Panc1 (cell line): ENCODE results near the gene SAMD9L. TPM values are rescaled to one million over a fixed set of nuclear protein-coding genes. Genes with fewer than 3 reads are reported as not detected.

ENCODE experiments used
- ATAC-seq: fragments of 200-7000 bp; cut with Tn5 transposase; 2 replicates; pipeline ENCODE4 v1.9.1; 2020; ENCODE audit warnings: mild to moderate bottlenecking, moderate library complexity
- BruUV-seq: library from RNA; stranded (reverse); fragments of 400-500 nt; replicated peaks from 2 replicates; lab custom pipeline; 2021; lab: Mats Ljungman, UMichigan
- CTCF ChIA-PET: fragments of 300-600 bp; sonication (Branson Sonifier 250); formaldehyde crosslinking; loops from one replicate; lab custom pipeline; 2022; ENCODE audit warnings: antibody characterized with exemption; lab: Charles Lee
- POLR2A ChIA-PET: fragments of 300-600 bp; sonication (Branson Sonifier 250); formaldehyde crosslinking; loops from one replicate; lab custom pipeline; 2022; ENCODE audit warnings: antibody characterized with exemption; lab: Charles Lee
- DNase-seq: peaks from one replicate; pipeline ENCODE4 v3.0.0-alpha.2; 2010; ENCODE audit warnings: low read depth, low spot score
- H3K27ac ChIP-seq: 2 replicates; pipeline ENCODE4 v1.5.1; 2011; ENCODE audit warnings: mild to moderate bottlenecking, low read length, inconsistent platforms
- H3K27me3 ChIP-seq: fragments of 200-500 bp; sonication (Bioruptor generic); 2 replicates; pipeline ENCODE4 v1.6.0; 2014; ENCODE audit warnings: low read length, inconsistent platforms; ENCODE audit not compliant: control insufficient read depth, insufficient read depth
- H3K36me3 ChIP-seq: fragments of 200-500 bp; sonication (Bioruptor generic); 2 replicates; pipeline ENCODE4 v1.5.1; 2014; ENCODE audit warnings: inconsistent platforms, mild to moderate bottlenecking, low read length, moderate library complexity; ENCODE audit not compliant: control insufficient read depth, insufficient read depth
- H3K4me1 ChIP-seq: 2 replicates; pipeline ENCODE4 v1.5.1; 2011; ENCODE audit warnings: inconsistent platforms, mild to moderate bottlenecking, low read length, moderate library complexity; ENCODE audit not compliant: control insufficient read depth, insufficient read depth
- H3K4me3 ChIP-seq, 2 experiments: 2 replicates each; pipeline ENCODE4 v1.5.1; 2011 to 2012; ENCODE audit warnings: low read depth in 2 of 2, low read length in 2 of 2, mild to moderate bottlenecking in 2 of 2, inconsistent platforms in 1 of 2, moderate library complexity in 1 of 2
- H3K9me3 ChIP-seq: fragments of 200-500 bp; sonication (Bioruptor generic); 2 replicates; pipeline ENCODE4 v1.5.1; 2014; ENCODE audit warnings: low read depth, mild to moderate bottlenecking, inconsistent platforms, low read length, moderate library complexity; ENCODE audit not compliant: control insufficient read depth, insufficient read depth
- POLR2AphosphoS5 ChIP-seq: IDR thresholded peaks from 2 replicates; pipeline ENCODE4 v1.6.1; 2012; ENCODE audit warnings: mild to moderate bottlenecking, low read depth, low read length, moderate library complexity
- SIN3A ChIP-seq: IDR thresholded peaks from 2 replicates; pipeline ENCODE4 v1.6.1; 2012; ENCODE audit warnings: low read depth, mild to moderate bottlenecking, low read length, moderate library complexity, borderline replicate concordance; ENCODE audit not compliant: insufficient read depth
- TCF7L2 ChIP-seq: IDR thresholded peaks from 2 replicates; pipeline ENCODE4 v1.6.1; 2011; ENCODE audit warnings: mild to moderate bottlenecking, low read depth, low read length, inconsistent platforms
- in situ Hi-C: cut with HindIII; loops from 2 replicates; pipeline ENCODE4 v1.10.0; 2016; ENCODE audit warnings: low sequenced_read_pairs, low pct_unique_long_range_greater_than_20kb
- intact Hi-C: fragments of 100-400 bp; cut with micrococcal nuclease; formaldehyde crosslinking; loops from one replicate; pipeline ENCODE4 v1.10.0; 2022; ENCODE audit not compliant: unreplicated experiment
- total RNA-seq: library from RNA; stranded (reverse); gene quantifications from one replicate; pipeline ENCODE4 v1.2.1, GENCODE V29; 2021; ENCODE audit not compliant: unreplicated experiment
- TF ChIP-seq, protein P1 (sequence below), 2 experiments: IDR thresholded peaks; 2 replicates each; pipeline ENCODE4 v1.6.1; 2011 to 2012; ENCODE audit warnings: low read depth in 2 of 2, control low read depth in 1 of 2, low read length in 1 of 2, mild to moderate bottlenecking in 1 of 2, moderate library complexity in 1 of 2; ENCODE audit not compliant: insufficient read depth in 1 of 2
- TF ChIP-seq, protein P2 (sequence below): fragments of 450-650 bp; IDR thresholded peaks from 2 replicates; pipeline ENCODE4 v1.5.1; 2017; ENCODE audit warnings: mild to moderate bottlenecking

SAMD9L gene
- total RNA-seq, 1 experiment from 2014 or later: 1.3 TPM

DNA sequence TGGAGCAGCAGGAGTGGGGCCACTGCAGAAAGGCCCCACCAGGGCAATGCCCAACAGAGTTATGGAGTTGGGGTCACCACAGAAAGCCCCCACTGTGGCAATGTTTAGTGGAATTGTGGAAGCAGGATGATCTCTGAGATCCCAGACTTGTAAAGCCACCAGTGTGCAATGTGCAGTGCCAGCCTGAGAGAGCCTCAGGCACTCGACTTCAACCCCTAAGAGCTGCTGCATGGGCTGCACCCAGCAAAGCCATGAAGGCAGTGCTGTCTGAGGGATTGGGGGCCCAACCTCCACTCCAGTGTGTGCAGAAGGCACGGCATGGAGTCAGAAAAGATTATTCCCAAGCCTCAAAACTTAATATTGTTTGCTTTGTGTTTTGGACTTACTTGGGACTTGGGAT lies 50.8 kb downstream of the SAMD9L start:
- ATAC-seq (no peak), DNase-seq (no peak)
- Histone ChIP-seq H3K27me3 (peaks cover 5% of the 10 kb centered on the region; the same call in 1 of the 2 replicates), H3K36me3 (no peaks in the 10 kb centered on the region), H3K4me3 (no peak overlapping the region), H3K4me1 (no peaks in the 10 kb centered on the region), H3K27ac (no peak overlapping the region), H3K9me3 (no peaks in the 10 kb centered on the region)
- in situ Hi-C loops: no loop called here
- CTCF ChIA-PET: no interaction called here
- TF ChIP-seq POLR2AphosphoS5 (no peak), TCF7L2 (no peak), SIN3A (no peak)
- TF ChIP-seq, protein P1, sequence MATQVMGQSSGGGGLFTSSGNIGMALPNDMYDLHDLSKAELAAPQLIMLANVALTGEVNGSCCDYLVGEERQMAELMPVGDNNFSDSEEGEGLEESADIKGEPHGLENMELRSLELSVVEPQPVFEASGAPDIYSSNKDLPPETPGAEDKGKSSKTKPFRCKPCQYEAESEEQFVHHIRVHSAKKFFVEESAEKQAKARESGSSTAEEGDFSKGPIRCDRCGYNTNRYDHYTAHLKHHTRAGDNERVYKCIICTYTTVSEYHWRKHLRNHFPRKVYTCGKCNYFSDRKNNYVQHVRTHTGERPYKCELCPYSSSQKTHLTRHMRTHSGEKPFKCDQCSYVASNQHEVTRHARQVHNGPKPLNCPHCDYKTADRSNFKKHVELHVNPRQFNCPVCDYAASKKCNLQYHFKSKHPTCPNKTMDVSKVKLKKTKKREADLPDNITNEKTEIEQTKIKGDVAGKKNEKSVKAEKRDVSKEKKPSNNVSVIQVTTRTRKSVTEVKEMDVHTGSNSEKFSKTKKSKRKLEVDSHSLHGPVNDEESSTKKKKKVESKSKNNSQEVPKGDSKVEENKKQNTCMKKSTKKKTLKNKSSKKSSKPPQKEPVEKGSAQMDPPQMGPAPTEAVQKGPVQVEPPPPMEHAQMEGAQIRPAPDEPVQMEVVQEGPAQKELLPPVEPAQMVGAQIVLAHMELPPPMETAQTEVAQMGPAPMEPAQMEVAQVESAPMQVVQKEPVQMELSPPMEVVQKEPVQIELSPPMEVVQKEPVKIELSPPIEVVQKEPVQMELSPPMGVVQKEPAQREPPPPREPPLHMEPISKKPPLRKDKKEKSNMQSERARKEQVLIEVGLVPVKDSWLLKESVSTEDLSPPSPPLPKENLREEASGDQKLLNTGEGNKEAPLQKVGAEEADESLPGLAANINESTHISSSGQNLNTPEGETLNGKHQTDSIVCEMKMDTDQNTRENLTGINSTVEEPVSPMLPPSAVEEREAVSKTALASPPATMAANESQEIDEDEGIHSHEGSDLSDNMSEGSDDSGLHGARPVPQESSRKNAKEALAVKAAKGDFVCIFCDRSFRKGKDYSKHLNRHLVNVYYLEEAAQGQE (IDR thresholded peaks at IDR 0.05; ENCODE audit: insufficient read depth in 1 of 2, low read depth in 2 of 2, low read length in 1 of 2): no peak
- TF ChIP-seq, protein P2, sequence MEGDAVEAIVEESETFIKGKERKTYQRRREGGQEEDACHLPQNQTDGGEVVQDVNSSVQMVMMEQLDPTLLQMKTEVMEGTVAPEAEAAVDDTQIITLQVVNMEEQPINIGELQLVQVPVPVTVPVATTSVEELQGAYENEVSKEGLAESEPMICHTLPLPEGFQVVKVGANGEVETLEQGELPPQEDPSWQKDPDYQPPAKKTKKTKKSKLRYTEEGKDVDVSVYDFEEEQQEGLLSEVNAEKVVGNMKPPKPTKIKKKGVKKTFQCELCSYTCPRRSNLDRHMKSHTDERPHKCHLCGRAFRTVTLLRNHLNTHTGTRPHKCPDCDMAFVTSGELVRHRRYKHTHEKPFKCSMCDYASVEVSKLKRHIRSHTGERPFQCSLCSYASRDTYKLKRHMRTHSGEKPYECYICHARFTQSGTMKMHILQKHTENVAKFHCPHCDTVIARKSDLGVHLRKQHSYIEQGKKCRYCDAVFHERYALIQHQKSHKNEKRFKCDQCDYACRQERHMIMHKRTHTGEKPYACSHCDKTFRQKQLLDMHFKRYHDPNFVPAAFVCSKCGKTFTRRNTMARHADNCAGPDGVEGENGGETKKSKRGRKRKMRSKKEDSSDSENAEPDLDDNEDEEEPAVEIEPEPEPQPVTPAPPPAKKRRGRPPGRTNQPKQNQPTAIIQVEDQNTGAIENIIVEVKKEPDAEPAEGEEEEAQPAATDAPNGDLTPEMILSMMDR: no peak
- POLR2A ChIA-PET: no interaction called here
- intact Hi-C loops: no loop called here
- BruUV-seq: no TSS peak

DNA sequence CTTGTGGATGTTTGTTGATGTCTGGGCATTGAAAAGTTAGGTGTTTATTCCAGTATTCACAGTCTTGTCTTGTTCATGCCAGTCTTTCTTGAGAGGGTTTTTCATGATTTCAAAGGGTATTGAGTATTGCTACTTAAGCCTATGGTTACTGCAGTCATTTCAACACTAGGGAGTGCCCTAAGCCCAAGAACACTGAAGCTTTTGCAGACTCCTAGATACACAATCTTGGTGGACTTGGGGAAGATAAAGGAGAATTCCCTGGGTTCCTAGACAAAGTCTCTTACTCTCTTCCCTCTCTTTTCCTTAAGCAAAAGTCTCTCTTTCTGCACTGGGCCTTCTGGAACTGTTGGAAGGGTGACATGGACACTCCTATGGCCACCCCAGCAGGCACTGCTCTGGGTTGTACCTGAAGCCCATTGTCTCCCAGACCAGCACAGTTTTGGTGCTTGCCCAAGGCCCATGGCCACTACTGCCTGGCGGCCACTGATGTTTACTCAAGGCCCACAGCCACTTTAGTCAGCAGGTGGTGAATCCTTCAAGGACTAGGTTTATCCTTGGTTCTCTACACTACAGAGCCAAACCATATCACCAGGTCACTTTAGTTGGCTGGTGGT lies 55.3 kb downstream of the SAMD9L start:
- ATAC-seq (peak; percentile 84), DNase-seq (peak; percentile 25)
- Histone ChIP-seq H3K27me3 (peaks cover 3% of the 10 kb centered on the region; the same call in 1 of the 2 replicates), H3K4me1 (no peaks in the 10 kb centered on the region), H3K36me3 (no peaks in the 10 kb centered on the region), H3K4me3 (no peak overlapping the region), H3K27ac (no peak overlapping the region), H3K9me3 (no peaks in the 10 kb centered on the region)
- in situ Hi-C loops (no loop called here), intact Hi-C loops (loop anchor here (2.0 kb wide), 1 partner anchor 136 kb away; no protein-coding TSS in a partner anchor)
- POLR2A ChIA-PET: no interaction called here
- CTCF ChIA-PET: no interaction called here
- TF ChIP-seq SIN3A (no peak), POLR2AphosphoS5 (no peak)
- TF ChIP-seq, protein P2: peak; percentile 35; the same call in 1 of the 2 replicates
- BruUV-seq: no TSS peak

Other genes with a start within 250 kb of the SAMD9L start
- 6.0 TPM for gene SAMD9, start 30.4 kb downstream of the SAMD9L start, total RNA-seq
- gene HEPACAM2, start 78.1 kb upstream of the SAMD9L start, total RNA-seq: not detected
- 14.6 TPM for gene VPS50, start 84.0 kb upstream of the SAMD9L start, total RNA-seq